ENCODE data around the gene GSN.

Gene GSN

DNA sequence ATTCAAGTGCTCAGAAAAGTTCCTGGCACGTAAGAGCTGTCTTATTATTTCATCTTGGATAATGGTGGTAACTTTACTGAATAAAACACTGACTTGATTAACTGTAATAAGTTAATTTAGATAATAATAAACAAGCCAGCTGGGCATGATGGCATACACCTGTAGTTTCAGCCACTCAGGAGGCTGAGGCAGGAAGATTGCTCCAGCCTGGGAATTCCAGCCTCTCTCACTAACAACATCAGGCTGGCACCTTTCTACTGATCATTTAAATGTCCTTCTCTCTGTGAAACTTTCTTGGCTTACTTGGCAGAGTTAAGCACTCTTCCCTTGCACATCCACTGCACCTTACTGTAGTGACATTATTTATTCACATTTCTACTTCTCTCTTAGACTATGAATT, 82.1 kb downstream of the GSN start:
- FAIRE-seq (no peak), DNase-seq (ENCODE audit: low spot score) (no peak)

DNA sequence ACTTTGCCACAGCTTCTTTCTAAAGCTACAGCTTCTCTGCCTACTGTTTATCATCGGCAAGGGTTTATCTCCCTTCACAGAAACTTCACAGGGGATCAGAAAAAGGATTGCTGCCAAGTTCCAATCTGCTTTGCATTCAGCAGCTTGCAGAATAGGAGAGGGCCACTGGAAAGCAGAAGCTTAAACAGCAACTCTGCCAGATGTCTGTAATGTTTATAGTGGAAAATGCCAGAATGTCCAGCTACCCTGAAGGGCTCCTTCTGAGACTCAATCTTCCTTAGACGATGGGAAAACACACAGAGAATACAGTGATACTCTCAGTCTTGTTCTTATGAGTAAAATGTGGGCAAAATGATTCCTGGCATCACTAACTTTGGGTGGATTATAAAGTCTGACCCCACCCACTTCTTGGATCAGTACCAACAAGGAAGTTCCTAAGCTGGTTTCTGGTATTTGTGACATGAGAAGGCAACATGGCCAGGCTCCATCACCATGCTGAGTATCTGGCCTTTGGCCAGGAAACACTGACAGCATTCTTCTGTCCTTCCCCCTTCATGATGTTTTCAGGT, 83.1 kb downstream of the GSN start:
- DNase-seq (ENCODE audit: low spot score) = peak; percentile 40

GRCh38 chr9:121353241-121354061, 85.5 kb downstream of the GSN start:
- FAIRE-seq (no peak), DNase-seq (ENCODE audit: low spot score) (no peak)

More for the DNA sequence above, 83.1 kb downstream of the GSN start:
- no peak for FAIRE-seq

- DNase-seq (ENCODE audit: low spot score) = no peak
- no peak for FAIRE-seq
Observed at GRCh38 chr9:121354141-121354540, 86.2 kb downstream of the GSN start.

DNA sequence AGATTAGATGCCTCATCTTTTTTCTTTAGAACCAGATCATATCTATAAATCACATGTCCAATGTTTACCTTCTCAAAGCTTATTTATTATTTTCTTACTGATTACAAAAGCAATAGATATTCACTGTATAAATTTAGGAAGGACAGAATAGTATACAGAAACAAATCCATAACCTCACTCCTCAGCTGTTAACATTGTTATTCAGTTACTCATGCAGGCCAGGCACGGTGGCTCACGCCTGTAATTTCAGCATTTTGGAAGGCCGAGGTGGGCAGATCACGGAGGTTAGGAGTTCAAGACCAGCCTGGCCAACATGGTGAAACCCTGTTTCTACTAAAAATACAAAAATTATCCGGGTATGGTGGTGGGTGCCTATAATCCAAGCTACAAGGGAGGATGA, 86.8 kb downstream of the GSN start:
- DNase-seq (ENCODE audit: low spot score) (no peak), FAIRE-seq (no peak)

- FAIRE-seq (no peak), DNase-seq (ENCODE audit: low spot score) (no peak)
Observed at GRCh38 chr9:121357011-121357410, 89.0 kb downstream of the GSN start.

DNA sequence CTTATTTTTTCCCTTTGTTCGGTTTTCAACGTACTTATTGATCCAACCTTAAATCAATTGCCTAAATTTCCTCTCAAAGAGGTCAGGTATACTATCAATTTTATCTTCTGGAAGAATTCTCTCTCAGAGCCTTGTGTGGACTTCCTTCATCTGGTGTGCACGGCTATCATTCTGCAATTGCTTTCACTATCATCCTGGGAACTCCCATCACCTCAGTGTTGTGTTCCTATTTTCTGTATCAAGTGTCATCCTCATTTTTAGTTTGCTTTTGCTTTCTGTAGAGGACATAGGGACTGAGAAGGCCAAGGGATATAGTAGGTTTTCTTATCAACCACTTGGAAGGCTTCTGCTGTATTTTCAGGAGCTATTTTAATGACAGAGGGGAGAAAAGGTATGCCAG, 90.8 kb downstream of the GSN start:
- FAIRE-seq (no peak), DNase-seq (ENCODE audit: low spot score) (no peak)

DNA sequence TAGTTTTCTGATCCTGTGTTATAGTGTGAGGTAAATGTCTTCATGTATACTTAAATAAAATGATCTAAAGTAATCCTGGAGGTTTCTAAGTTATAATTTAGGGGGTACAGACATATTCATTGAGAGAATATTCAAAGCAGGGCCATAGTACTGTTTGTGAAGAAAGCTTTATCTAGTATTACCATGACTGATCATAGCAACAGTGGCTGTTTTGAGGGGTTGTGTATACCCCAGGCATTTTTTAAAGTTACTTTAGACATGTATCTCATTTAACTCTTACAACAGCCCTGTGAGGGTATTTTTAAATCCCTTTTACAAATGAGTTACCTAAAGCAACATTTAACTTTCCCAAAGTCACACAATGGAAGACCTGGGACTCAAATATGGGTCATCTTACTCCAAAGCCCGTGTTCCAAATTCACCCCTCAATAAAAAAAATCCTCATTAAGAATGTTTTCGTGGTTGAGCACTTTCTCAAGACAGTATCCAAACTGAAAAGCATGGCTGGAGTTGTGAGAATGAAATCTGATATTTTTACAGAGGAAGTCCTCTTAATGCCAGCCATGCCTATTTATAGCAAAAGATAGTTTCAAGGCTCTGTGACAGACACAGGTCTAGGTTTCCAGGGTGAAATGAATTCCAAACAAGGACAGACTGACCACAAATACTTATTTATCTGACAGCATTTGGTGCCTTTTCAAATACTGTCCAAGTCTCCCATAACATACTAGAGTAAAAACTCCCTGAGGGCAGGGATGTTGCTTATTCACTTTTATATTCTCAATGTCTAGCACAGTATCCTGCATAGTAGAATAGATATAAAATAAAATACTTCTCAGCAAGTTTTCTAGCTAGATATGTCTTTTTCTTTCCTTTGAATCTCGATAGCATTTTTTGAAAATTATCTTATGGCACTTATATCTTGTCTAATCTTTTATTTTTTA, 91.7 kb downstream of the GSN start:
- DNase-seq (ENCODE audit: low spot score) = no peak
- FAIRE-seq = no peak

DNA sequence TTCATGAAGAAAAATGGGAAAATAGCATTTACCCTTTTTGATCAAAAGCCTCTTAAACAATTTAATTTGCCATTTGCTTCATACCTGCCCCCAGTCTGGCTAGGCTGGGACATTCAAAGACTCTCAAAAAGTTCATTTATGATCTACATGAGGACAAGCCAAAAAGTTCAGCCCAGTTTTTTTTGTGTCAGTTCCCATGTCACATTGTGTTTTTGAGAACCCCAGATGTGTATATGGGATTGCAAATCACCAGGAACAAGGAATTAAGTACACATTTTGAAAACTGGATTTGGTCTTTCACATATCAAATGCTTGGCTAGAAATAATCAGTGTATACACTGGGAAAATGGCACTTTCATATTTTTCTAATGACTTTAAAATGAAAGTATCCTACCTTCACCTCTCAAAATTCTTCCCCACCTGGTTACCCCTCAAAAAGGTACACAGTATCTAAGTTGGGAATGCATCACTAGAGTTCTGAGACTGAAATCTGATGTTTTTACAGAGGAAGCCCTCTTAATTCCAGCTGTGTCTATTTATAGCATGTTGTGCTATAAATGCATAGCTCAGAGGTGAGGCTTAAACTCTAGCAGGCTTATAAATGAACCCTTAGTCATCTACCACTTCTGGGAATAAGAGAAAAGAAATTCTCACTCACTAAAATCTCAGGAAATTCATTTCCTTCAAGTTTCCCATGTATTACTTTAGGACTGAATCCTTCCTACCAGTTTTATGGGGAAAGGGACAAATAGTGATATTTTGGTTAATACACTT, 92.8 kb downstream of the GSN start:
- peak; percentile 11 for DNase-seq (ENCODE audit: low spot score)
- no peak for FAIRE-seq

DNA sequence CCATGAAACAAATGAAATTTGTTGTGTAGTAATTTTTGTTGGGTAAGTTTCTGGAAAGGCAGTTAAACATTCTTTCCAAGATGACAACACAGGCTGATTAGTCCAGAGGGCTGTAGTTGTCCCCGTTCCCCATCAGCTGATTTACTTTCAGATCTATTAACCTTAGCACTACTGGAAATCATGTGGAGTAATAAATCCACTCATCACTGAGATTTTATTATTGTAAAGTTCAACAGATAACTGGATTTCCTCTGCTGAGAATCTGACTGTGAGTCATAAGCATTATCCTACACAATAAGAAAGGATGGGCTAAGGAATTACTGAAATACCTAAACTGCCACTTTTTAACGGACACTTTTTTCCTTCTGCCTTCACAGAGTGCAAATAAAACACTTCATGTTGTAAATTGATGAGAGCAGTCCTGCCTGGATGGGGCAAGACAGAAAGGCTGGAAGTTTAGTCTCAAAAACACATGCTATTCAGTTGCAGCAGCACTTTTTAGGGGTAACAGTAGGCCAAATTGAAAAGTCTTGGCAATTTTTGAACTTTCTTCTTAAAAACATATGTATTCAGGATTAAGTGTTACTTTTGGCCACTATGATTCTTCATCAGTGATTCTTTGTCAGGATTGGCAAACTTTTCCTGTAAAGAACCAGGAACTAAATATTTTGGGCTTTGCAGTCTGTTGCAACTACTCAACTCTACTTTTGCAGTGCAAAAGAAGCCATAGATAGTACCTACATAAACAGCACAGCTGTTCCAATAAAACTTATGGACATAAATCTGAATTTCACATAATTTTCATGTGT, 95.1 kb downstream of the GSN start:
- FAIRE-seq (no peak), DNase-seq (ENCODE audit: low spot score) (peak; percentile 11)

DNA sequence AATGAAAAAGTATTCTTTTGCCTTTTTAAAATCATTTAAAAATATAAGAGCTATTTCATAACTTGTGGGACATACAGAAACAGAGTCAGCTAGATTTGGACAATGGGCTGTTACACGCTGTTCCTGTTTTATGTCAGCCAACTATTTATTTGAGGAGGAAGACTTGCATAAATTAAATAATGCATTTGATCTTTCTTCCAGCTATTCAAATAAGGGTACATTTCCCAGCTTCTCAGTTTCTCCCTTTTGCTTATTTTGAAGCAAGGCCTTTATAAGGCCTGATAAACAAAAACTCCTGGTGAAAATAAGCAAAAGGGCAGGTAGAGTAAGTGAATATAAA, 95.6 kb downstream of the GSN start:
- no peak for FAIRE-seq

DNA sequence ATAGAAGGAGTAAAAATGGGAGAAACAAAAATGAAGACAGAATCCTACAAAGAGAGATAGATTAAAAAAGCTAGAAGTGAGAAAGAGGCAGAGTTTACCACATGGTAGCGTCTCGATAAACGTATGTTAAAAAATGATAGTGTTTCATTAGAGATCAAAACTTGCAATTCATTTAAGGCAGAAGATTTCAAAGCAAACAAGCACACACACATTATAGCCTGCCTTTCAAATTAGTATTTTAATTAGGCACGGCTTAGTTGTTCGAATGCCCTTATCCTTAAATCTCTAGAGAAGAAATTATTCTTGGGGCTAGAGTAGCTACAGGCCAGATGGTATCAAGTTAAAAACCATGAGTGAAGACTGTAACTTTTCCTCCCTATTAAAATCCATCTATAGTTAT, 96.1 kb downstream of the GSN start:
- no peak for DNase-seq (ENCODE audit: low spot score)
- no peak for FAIRE-seq

More for the DNA sequence above, 95.6 kb downstream of the GSN start:
- no peak for DNase-seq (ENCODE audit: low spot score)

DNA sequence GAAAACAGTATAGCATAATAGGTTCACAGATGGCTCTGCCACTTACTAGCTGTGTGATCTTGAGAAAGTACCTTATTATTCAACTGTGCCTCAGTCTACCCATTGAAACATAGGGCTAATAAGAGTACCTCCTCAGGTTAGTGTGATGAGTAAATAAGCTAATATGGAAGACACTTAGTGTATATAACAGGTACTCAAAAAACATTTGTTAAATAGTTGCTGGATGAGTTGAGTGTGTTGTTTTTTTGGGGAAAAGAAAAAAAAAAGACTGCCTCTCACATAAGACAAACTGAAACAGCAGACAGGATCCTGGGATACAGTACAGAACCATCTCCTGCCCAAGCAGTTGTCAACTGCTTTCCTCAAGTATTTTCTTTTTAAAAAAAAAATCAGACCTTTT, 96.9 kb downstream of the GSN start:
- DNase-seq (ENCODE audit: low spot score) (no peak), FAIRE-seq (no peak)

DNA sequence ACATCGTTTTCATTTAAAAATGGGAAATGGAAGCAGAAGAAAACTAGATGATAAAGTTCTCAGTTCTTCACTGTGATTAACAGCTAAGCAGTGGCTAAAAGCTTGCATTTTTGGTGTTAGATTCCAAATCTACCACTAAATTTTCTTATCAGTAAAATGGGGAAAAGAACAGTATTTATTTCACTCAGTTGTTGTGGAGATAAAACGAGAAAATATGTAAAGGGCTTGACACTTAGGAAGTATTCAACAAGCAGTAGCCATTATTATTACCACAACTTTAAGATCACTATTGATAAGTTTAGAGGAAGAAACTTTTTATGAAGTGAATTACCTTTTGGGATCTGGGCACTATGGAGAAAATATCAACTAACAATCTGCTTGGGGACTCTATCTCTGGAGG, 97.6 kb downstream of the GSN start:
- DNase-seq (ENCODE audit: low spot score) = no peak
- FAIRE-seq = no peak

- FAIRE-seq (no peak), DNase-seq (ENCODE audit: low spot score) (no peak)
Observed at GRCh38 chr9:121366611-121367192, 98.7 kb downstream of the GSN start.

- FAIRE-seq (no peak), DNase-seq (ENCODE audit: low spot score) (no peak)
Observed at GRCh38 chr9:121367306-121368137, 99.6 kb downstream of the GSN start.

DNA sequence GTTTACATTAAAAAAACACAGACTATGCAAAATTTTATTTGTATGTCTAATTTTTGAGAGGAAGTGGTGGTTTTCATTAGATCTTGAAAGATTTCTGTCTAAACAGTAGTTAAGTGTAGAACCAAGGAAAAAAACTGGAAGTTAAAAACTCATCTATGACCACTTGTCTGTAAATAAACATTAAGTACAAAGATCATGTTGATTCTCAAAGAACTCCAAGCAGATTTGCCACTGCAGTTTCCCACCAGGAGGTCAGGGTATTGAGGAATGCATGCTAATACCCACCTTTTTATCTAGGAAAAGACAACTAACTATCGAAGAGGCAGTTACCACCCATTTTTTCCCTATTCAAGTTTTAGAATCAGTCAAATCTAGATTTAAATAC, 100.2 kb downstream of the GSN start:
- FAIRE-seq = no peak
- no peak for DNase-seq (ENCODE audit: low spot score)

- DNase-seq (ENCODE audit: low spot score) (no peak), FAIRE-seq (no peak)
Observed at GRCh38 chr9:121368745-121369144, 100.8 kb downstream of the GSN start.

GRCh38 chr9:121369595-121370265, 101.8 kb downstream of the GSN start, which contains the start of gene STOM:
Gene STOM (minus strand): TSS chr9:121370250. CDS start chr9:121370187, 63 bp downstream.
- FAIRE-seq (no peak), DNase-seq (ENCODE audit: low spot score) (no peak)
